HepG2 (cell line): ENCODE results near the gene OR7G3. TPM values are rescaled to one million over a fixed set of nuclear protein-coding genes. Genes with fewer than 3 reads are reported as not detected.

Source experiments
- CBX2 ChIP-seq, 2 experiments: fragments of 200-600 bp in 1 of 2; sonication (generic); formaldehyde crosslinking in 1 of 2; IDR thresholded peaks; 2 replicates each; pipeline versions ENCODE4 v1.7.0 to v1.8.1; 2018 to 2022; ENCODE audit warnings: low read depth in 2 of 2, low read length in 1 of 2, mild to moderate bottlenecking in 1 of 2, missing genetic modification reagents in 1 of 2
- FIP1L1 ChIP-seq: fragments of 200-400 bp; formaldehyde crosslinking; IDR thresholded peaks from 2 replicates; pipeline ENCODE4 v1.6.1; 2018; ENCODE audit warnings: low read depth, mild to moderate bottlenecking, low read length, moderate library complexity, borderline replicate concordance; ENCODE audit not compliant: insufficient read depth
- GATAD1 ChIP-seq: IDR thresholded peaks from 2 replicates; pipeline ENCODE4 v1.6.1; 2016; ENCODE audit warnings: missing genetic modification reagents, missing compliant biosample characterization
- IRF2 ChIP-seq: IDR thresholded peaks from 2 replicates; pipeline ENCODE4 v1.6.1; 2018; ENCODE audit warnings: missing genetic modification reagents, missing compliant biosample characterization
- KAT2B ChIP-seq: fragments of 150-350 bp; IDR thresholded peaks from 2 replicates; pipeline ENCODE4 v1.6.1; 2014; ENCODE audit warnings: low read depth, low read length, borderline replicate concordance
- MED1 ChIP-seq: sonication (generic); formaldehyde crosslinking; IDR thresholded peaks from 2 replicates; pipeline ENCODE4 v1.4.0; 2020; ENCODE audit warnings: missing genetic modification reagents
- MYC ChIP-seq: sonication (generic); formaldehyde crosslinking; IDR thresholded peaks from 2 replicates; pipeline ENCODE4 v1.9.0; 2021; ENCODE audit warnings: missing genetic modification reagents, borderline replicate concordance
- SOX13 ChIP-seq, 3 experiments: fragments of 450-650 bp in 1 of 3; sonication (generic) in 1 of 3; formaldehyde crosslinking in 1 of 3; IDR thresholded peaks in 2 of 3; conservative IDR thresholded peaks in 1 of 3; 2 replicates each; pipeline versions ENCODE4 v1.5.0 to v1.6.1; 2016 to 2020; ENCODE audit warnings: antibody characterized with exemption in 1 of 3, mild to moderate bottlenecking in 1 of 3, missing compliant biosample characterization in 1 of 3, missing genetic modification reagents in 1 of 3, moderate library complexity in 1 of 3
- YEATS2 ChIP-seq: sonication (generic); formaldehyde crosslinking; IDR thresholded peaks from 2 replicates; pipeline ENCODE4 v1.4.0; 2020; ENCODE audit warnings: missing genetic modification reagents, borderline replicate concordance
- ZNF430 ChIP-seq: sonication (generic); formaldehyde crosslinking; IDR thresholded peaks from 2 replicates; pipeline ENCODE4 v1.9.0; 2021; ENCODE audit warnings: mild to moderate bottlenecking, missing genetic modification reagents
- polyA plus RNA-seq, 8 experiments: library from polyadenylated mRNA; depleted of rRNA in 3 of 8; stranded (reverse) in 7 of 8; unstranded in 1 of 8; fragments of >200 nt; fragmentation: Illumina TruSeq in 4 of 8; extraction: Trizol in 4 of 8; gene quantifications; 2 replicates each; pipeline versions ENCODE4 v1.2.1 to v1.2.3, GENCODE V29; 2011 to 2016; ENCODE audit warnings: low read depth in 4 of 8, missing spikeins in 1 of 8, mixed read lengths in 1 of 8; ENCODE audit not compliant: insufficient read depth in 1 of 8
- total RNA-seq, 5 experiments: library from RNA; depleted of rRNA; stranded (reverse); fragments of >200 nt; fragmentation: Illumina TruSeq; extraction: Trizol; gene quantifications; 2 replicates each; pipeline ENCODE4 v1.2.3, GENCODE V29; 2016; ENCODE audit warnings: low read depth in 1 of 5
- TF ChIP-seq, protein P1 (sequence below), 2 experiments: fragments of 450-650 bp in 1 of 2; sonication (generic) in 1 of 2; formaldehyde crosslinking in 1 of 2; IDR thresholded peaks; 2 replicates each; pipeline versions ENCODE4 v1.6.1 to v1.8.0; 2016 to 2022; ENCODE audit warnings: antibody characterized with exemption in 1 of 2, mild to moderate bottlenecking in 1 of 2, missing genetic modification reagents in 1 of 2
- TF ChIP-seq, protein P2 (sequence below): sonication (generic); formaldehyde crosslinking; IDR thresholded peaks from 2 replicates; pipeline ENCODE4 v1.4.0; 2020; ENCODE audit warnings: mild to moderate bottlenecking, low read depth, missing genetic modification reagents
- TF ChIP-seq, protein P3 (sequence below): IDR thresholded peaks from 2 replicates; pipeline ENCODE4 v1.6.1; 2018; ENCODE audit warnings: missing genetic modification reagents, mild to moderate bottlenecking, missing compliant biosample characterization

The OR7G3 gene
- total and polyA plus RNA-seq, 2 of the 13 experiments (the other 11 are each of a cell fraction or from before 2014, with no cell fraction given), result not detected

DNA sequence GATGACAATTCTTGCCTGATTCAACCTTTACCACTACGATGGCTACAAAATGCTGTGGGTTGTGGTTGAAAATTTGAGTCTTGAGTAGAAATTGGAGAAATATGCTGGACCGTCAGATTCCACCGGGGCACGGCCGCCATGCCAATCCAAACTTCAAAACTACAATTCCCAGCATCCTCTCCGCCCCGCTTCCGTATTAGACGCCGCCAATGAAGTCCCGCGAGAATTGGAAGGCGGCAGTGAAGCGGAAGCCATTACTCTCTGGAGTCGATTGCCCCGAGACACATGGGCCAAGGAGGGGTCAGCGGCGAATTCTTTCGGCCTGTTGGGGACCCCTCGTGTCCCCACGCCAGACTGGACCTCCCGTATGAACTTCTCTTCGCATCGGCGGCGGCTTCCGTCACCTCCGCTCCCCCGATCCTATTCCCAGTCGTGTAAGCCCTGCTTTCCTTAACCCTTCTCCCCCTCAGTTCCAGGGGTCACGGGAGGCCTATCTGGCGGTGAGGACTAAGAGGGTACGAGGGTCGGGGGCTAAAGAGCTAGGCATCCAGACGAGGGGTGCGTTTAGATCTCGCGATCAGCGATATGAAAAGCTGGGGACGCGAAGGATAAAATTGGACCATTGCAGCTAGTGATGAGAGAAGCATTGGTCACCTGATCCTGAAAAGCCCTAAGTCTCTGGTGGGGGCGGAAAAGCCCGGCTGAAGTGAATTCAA is 13.6 kb upstream of the OR7G3 start, which contains the start of gene ZNF317 (continued):
- TF ChIP-seq, protein P1, sequence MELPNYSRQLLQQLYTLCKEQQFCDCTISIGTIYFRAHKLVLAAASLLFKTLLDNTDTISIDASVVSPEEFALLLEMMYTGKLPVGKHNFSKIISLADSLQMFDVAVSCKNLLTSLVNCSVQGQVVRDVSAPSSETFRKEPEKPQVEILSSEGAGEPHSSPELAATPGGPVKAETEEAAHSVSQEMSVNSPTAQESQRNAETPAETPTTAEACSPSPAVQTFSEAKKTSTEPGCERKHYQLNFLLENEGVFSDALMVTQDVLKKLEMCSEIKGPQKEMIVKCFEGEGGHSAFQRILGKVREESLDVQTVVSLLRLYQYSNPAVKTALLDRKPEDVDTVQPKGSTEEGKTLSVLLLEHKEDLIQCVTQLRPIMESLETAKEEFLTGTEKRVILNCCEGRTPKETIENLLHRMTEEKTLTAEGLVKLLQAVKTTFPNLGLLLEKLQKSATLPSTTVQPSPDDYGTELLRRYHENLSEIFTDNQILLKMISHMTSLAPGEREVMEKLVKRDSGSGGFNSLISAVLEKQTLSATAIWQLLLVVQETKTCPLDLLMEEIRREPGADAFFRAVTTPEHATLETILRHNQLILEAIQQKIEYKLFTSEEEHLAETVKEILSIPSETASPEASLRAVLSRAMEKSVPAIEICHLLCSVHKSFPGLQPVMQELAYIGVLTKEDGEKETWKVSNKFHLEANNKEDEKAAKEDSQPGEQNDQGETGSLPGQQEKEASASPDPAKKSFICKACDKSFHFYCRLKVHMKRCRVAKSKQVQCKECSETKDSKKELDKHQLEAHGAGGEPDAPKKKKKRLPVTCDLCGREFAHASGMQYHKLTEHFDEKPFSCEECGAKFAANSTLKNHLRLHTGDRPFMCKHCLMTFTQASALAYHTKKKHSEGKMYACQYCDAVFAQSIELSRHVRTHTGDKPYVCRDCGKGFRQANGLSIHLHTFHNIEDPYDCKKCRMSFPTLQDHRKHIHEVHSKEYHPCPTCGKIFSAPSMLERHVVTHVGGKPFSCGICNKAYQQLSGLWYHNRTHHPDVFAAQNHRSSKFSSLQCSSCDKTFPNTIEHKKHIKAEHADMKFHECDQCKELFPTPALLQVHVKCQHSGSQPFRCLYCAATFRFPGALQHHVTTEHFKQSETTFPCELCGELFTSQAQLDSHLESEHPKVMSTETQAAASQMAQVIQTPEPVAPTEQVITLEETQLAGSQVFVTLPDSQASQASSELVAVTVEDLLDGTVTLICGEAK (IDR thresholded peaks at IDR 0.05), result no peak
- TF ChIP-seq, protein P1 (CRISPR knock-in tag; IDR thresholded peaks at IDR 0.05), result 0 out of 2 replicates have a peak, but pooled peaks have one; percentile 23
- no peak for TF ChIP-seq CBX2 (IDR thresholded peaks at IDR 0.05; ENCODE audit: low read depth, low read length)
- TF ChIP-seq CBX2 (CRISPR knock-in tag; IDR thresholded peaks at IDR 0.05; ENCODE audit: low read depth), result no peak
- no peak for TF ChIP-seq KAT2B
- TF ChIP-seq IRF2, result peak; percentile 91
- TF ChIP-seq ZNF430 (CRISPR knock-in tag), result peak; percentile 66; the same call in 1 of the 2 replicates
- peak; percentile 38; the same call in 1 of the 2 replicates for TF ChIP-seq MED1 (CRISPR knock-in tag)
- TF ChIP-seq FIP1L1, result no peak
- TF ChIP-seq, protein P2, sequence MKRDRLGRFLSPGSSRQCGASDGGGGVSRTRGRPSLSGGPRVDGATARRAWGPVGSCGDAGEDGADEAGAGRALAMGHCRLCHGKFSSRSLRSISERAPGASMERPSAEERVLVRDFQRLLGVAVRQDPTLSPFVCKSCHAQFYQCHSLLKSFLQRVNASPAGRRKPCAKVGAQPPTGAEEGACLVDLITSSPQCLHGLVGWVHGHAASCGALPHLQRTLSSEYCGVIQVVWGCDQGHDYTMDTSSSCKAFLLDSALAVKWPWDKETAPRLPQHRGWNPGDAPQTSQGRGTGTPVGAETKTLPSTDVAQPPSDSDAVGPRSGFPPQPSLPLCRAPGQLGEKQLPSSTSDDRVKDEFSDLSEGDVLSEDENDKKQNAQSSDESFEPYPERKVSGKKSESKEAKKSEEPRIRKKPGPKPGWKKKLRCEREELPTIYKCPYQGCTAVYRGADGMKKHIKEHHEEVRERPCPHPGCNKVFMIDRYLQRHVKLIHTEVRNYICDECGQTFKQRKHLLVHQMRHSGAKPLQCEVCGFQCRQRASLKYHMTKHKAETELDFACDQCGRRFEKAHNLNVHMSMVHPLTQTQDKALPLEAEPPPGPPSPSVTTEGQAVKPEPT (CRISPR knock-in tag), result 0 out of 2 replicates have a peak, but pooled peaks have one; percentile 47
- peak; percentile 91 for TF ChIP-seq MYC (CRISPR knock-in tag)
- no peak for TF ChIP-seq SOX13 (IDR thresholded peaks at IDR 0.05)
- TF ChIP-seq SOX13 (CRISPR knock-in tag; conservative IDR thresholded peaks at IDR 0.05 in 1 of 2, IDR thresholded peaks at IDR 0.05 in 1 of 2), result peak in 1 of 2 experiments; percentile 25; a peak in 1 of 4 replicates
- TF ChIP-seq, protein P3, sequence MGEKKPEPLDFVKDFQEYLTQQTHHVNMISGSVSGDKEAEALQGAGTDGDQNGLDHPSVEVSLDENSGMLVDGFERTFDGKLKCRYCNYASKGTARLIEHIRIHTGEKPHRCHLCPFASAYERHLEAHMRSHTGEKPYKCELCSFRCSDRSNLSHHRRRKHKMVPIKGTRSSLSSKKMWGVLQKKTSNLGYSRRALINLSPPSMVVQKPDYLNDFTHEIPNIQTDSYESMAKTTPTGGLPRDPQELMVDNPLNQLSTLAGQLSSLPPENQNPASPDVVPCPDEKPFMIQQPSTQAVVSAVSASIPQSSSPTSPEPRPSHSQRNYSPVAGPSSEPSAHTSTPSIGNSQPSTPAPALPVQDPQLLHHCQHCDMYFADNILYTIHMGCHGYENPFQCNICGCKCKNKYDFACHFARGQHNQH (CRISPR knock-in tag), result peak; percentile 73; the same call in 1 of the 2 replicates
- peak; percentile 92 for TF ChIP-seq YEATS2 (CRISPR knock-in tag)
- peak; percentile 84 for TF ChIP-seq GATAD1 (CRISPR knock-in tag)
